K562 (cell line): ENCODE measurements around the gene DOCK4. TPM values are rescaled to one million over a fixed set of nuclear protein-coding genes. Genes with fewer than 3 reads are reported as not detected.

Source experiments
- BMI1 ChIP-seq: fragments of 150-350 bp; IDR thresholded peaks from 2 replicates; pipeline ENCODE4 v1.6.1; 2014; ENCODE audit warnings: low read length
- CBX2 ChIP-seq: fragments of 200-600 bp; sonication (generic); IDR thresholded peaks from one replicate; pipeline ENCODE4 v1.6.1; 2012; ENCODE audit warnings: mild to moderate bottlenecking, low read length, inconsistent platforms; ENCODE audit not compliant: insufficient read depth, poor library complexity, severe bottlenecking
- CHD2 ChIP-seq: IDR thresholded peaks from 2 replicates; pipeline ENCODE4 v1.6.1; 2011; ENCODE audit warnings: low read depth, low read length
- HNRNPUL1 ChIP-seq: fragments of 200-400 bp; formaldehyde crosslinking; IDR thresholded peaks from 2 replicates; pipeline ENCODE4 v1.6.1; 2017; ENCODE audit warnings: low read length
- KLF16 ChIP-seq: IDR thresholded peaks from 2 replicates; pipeline ENCODE4 v1.6.1; 2016; ENCODE audit warnings: antibody characterized with exemption
- MAZ ChIP-seq, 2 experiments: fragments of 450-650 bp in 1 of 2; sonication (generic) in 1 of 2; formaldehyde crosslinking; IDR thresholded peaks in 1 of 2; conservative IDR thresholded peaks in 1 of 2; 2 replicates each; pipeline versions ENCODE4 v1.4.0 to v1.5.0; 2020; ENCODE audit warnings: mild to moderate bottlenecking in 1 of 2, missing genetic modification reagents in 1 of 2
- MEIS2 ChIP-seq: fragments of 450-650 bp; IDR thresholded peaks from 2 replicates; pipeline ENCODE4 v1.6.1; 2014; ENCODE audit warnings: mild to moderate bottlenecking; ENCODE audit not compliant: partially characterized antibody
- NR1H2 ChIP-seq: sonication (generic); formaldehyde crosslinking; IDR thresholded peaks from 2 replicates; pipeline ENCODE4 v1.4.0; 2020; ENCODE audit warnings: mild to moderate bottlenecking, missing genetic modification reagents
- PATZ1 ChIP-seq: fragments of 250-450 bp; sonication (Bioruptor Pico); IDR thresholded peaks from 2 replicates; pipeline ENCODE4 v1.5.0; 2020; ENCODE audit warnings: mild to moderate bottlenecking, borderline replicate concordance
- PBX2 ChIP-seq, 2 experiments: IDR thresholded peaks in 1 of 2; conservative IDR thresholded peaks in 1 of 2; 2 replicates each; pipeline ENCODE4 v1.6.1; 2016; ENCODE audit warnings: low read depth in 2 of 2, mild to moderate bottlenecking in 1 of 2, missing compliant biosample characterization in 1 of 2, missing genetic modification characterization in 1 of 2, moderate library complexity in 1 of 2
- RBM34 ChIP-seq: fragments of 200-400 bp; formaldehyde crosslinking; IDR thresholded peaks from 2 replicates; pipeline ENCODE4 v1.6.1; 2018; ENCODE audit warnings: low read length, borderline replicate concordance; ENCODE audit not compliant: insufficient read depth
- SRF ChIP-seq, 2 experiments: fragments of 250-450, 450-650 bp in 1 of 2; sonication (Bioruptor Pico) in 1 of 2; sonication (generic) in 1 of 2; formaldehyde crosslinking; IDR thresholded peaks; 2 replicates each; pipeline versions ENCODE4 v1.5.0 to v1.5.1; 2020 to 2022; ENCODE audit warnings: mild to moderate bottlenecking in 1 of 2, missing genetic modification reagents in 1 of 2
- TEAD4 ChIP-seq, 2 experiments: sonication (generic) in 1 of 2; formaldehyde crosslinking in 1 of 2; IDR thresholded peaks; 2 replicates each; pipeline versions ENCODE4 v1.6.1 to v1.8.0; 2012 to 2022; ENCODE audit warnings: borderline replicate concordance in 1 of 2, inconsistent platforms in 1 of 2, low read length in 1 of 2, mild to moderate bottlenecking in 1 of 2, missing genetic modification reagents in 1 of 2
- ZBTB1 ChIP-seq: sonication (generic); formaldehyde crosslinking; IDR thresholded peaks from 2 replicates; pipeline ENCODE4 v1.8.1; 2023; ENCODE audit warnings: missing genetic modification reagents, low read depth, mild to moderate bottlenecking, borderline replicate concordance
- ZBTB2 ChIP-seq: fragments of 450-650 bp; IDR thresholded peaks from 2 replicates; pipeline ENCODE4 v1.6.1; 2016; ENCODE audit warnings: antibody characterized with exemption
- ZNF75A ChIP-seq: fragments of 450-650 bp; formaldehyde crosslinking; IDR thresholded peaks from 2 replicates; pipeline ENCODE4 v1.4.0; 2020; ENCODE audit warnings: mild to moderate bottlenecking
- polyA plus RNA-seq, 8 experiments: library from polyadenylated mRNA; depleted of rRNA in 4 of 8; stranded (reverse) in 5 of 8; unstranded in 3 of 8; fragments of >200 nt; fragmentation: Nextera tagmentation in 2 of 8; fragmentation: Illumina TruSeq in 1 of 8; extraction: Ambion mirVana in 2 of 8; extraction: Trizol in 1 of 8; gene quantifications; 2 replicates each; pipeline versions ENCODE4 v1.2.1 to v1.2.3, GENCODE V29; 2011 to 2014; ENCODE audit warnings: inconsistent platforms in 1 of 8, missing spikeins in 1 of 8
- total RNA-seq, 7 experiments: library from RNA; depleted of rRNA in 6 of 7; stranded (reverse); fragments of >200 nt in 6 of 7; fragmentation: Illumina TruSeq in 2 of 7; extraction: Trizol in 2 of 7; gene quantifications; 2 replicates each; pipeline versions ENCODE4 v1.2.1 to v1.2.3, GENCODE V29; 2011 to 2021; ENCODE audit warnings: low replicate concordance in 1 of 7

The DOCK4 gene
- total and polyA plus RNA-seq, 9 of the 15 experiments (the other 6 are each of a cell fraction or from before 2014, with no cell fraction given), result 0.42 to 5.7 (median 2.3) TPM

- TF ChIP-seq ZBTB2 (no peak), MAZ (CRISPR knock-in tag; conservative IDR thresholded peaks at IDR 0.05 in 1 of 2, IDR thresholded peaks at IDR 0.05 in 1 of 2) (no peak), ZNF75A (CRISPR knock-in tag) (no peak), CBX2 (no peak), CHD2 (no peak), TEAD4 (IDR thresholded peaks at IDR 0.05; ENCODE audit: low read length) (peak; percentile 48; the same call in 1 of the 2 replicates), TEAD4 (CRISPR knock-in tag; IDR thresholded peaks at IDR 0.05; ENCODE audit: borderline replicate concordance) (no peak), KLF16 (peak; percentile 63; the same call in 1 of the 2 replicates), MEIS2 (no peak), RBM34 (no peak), PBX2 (CRISPR knock-in tag; IDR thresholded peaks at IDR 0.05; ENCODE audit: low read depth) (no peak), PBX2 (tag; conservative IDR thresholded peaks at IDR 0.05; ENCODE audit: low read depth) (no peak), HNRNPUL1 (no peak), NR1H2 (peak; percentile 72; the same call in 1 of the 2 replicates), BMI1 (no peak), SRF (CRISPR knock-in tag; IDR thresholded peaks at IDR 0.05) (0 out of 4 replicates have a peak, but pooled peaks of 1 of the 2 experiments have one; percentile 2), PATZ1 (CRISPR knock-in tag) (no peak), ZBTB1 (CRISPR knock-in tag) (no peak)
These were observed 470.3 kb downstream of the DOCK4 start (continued) for GRCh38 chr7:111735661-111736551.
